Skeletal muscle satellite cell (primary cell): ENCODE data around the gene BRPF1.

Experiments
- H3K27me3 ChIP-seq: 2 replicates; pipeline ENCODE4 v1.7.0; 2013; ENCODE audit warnings: low read length; ENCODE audit not compliant: control insufficient read depth, insufficient read depth
- H3K36me3 ChIP-seq: 2 replicates; pipeline ENCODE4 v1.7.0; 2013; ENCODE audit warnings: mild to moderate bottlenecking, control low read depth, low read length; ENCODE audit not compliant: insufficient read depth
- H3K4me1 ChIP-seq: 2 replicates; pipeline ENCODE4 v1.7.0; 2013; ENCODE audit warnings: low read length; ENCODE audit not compliant: control insufficient read depth, insufficient read depth
- H3K4me2 ChIP-seq: 2 replicates; pipeline ENCODE4 v1.7.0; 2013; ENCODE audit warnings: mild to moderate bottlenecking, low read length
- H3K4me3 ChIP-seq: 2 replicates; pipeline ENCODE4 v1.7.0; 2013; ENCODE audit warnings: low read length
- H3K9ac ChIP-seq: 2 replicates; pipeline ENCODE4 v1.7.0; 2013; ENCODE audit warnings: mild to moderate bottlenecking, low read depth, low read length, moderate library complexity
- H3K9me3 ChIP-seq: replicated peaks from 2 replicates; pipeline ENCODE4 v1.7.0; 2013; ENCODE audit warnings: mild to moderate bottlenecking, control low read depth, low read length

BRPF1 gene

DNA sequence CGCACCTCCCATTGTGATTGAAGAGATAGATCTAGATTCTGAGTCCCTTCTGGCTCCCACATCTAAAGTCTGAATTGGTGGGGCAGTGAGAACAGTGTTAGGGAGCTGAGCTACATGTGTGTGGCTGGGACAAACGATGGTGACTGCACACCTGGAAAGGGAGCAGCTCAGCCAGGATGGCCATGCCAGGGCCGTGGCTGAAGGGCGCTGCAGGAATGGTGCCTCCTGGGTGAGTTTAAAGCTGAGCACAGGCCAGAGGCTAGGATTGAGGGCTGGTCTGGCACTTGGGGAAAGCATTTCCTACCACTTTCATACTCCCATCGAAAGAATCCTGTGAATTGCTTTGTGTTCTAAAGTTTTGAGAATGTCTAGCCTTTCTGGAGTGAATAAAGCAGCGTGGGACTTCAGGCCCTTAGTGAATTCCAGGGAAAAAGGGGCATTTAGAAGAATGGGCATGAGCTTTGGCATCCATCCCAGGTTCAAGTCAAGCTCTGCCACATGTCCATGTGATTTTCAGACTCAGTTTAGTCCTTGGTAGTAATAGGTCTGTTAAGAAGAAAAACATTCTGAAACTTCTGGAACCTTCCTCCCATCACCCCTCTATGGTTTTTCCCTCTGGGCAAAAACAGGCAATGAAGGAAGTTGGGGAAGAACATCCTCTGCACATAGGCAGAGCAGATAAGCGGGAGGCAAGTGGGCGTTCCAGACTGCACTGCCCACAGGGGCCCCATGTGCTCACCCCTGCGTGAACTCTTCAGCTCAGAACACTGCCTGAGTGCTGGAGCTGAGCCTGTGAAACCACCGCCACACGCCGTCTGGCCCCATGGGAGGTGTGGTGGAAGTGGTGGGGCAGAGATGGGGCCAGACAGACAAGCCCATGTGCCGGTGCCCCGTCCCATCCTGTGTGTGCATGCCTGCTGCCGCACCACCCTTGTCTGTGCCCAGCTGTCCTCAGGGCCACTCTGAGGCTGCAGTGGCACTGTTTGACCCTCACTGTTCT, 40.8 kb upstream of the BRPF1 start:
- no peak overlapping the region for H3K4me2 ChIP-seq
- no peaks in the 10 kb centered on the region for H3K9me3 ChIP-seq
- no peak overlapping the region for H3K4me3 ChIP-seq
- H3K27me3 ChIP-seq, result no peaks in the 10 kb centered on the region
- no peaks in the 10 kb centered on the region for H3K4me1 ChIP-seq
- no peak overlapping the region for H3K9ac ChIP-seq
- H3K36me3 ChIP-seq, result peaks cover 83% of the 10 kb centered on the region

DNA sequence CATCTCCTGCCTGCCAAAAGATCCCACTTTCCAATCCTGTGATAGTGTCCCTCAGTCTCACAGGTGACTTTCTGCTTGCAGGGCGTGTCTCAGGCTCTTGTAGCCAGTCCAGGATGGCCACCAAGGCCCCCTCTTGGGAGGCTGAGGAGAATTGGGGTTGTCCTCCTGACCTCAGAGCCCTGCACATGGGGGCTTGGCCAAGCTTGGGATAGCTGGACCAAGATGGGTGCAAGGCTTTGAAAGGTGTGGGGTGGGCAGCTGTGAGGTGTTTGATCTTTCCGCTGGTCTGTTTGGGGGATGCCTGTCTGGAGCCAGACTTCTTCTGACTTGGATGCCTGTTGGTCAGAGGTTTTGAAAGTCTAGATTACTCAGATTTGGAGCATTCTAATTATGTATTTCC, 39.9 kb upstream of the BRPF1 start:
- Histone ChIP-seq H3K27me3 (no peaks in the 10 kb centered on the region), H3K4me1 (no peaks in the 10 kb centered on the region), H3K36me3 (peaks cover 77% of the 10 kb centered on the region), H3K4me3 (no peak overlapping the region), H3K9ac (no peak overlapping the region), H3K4me2 (no peak overlapping the region), H3K9me3 (no peaks in the 10 kb centered on the region)

DNA sequence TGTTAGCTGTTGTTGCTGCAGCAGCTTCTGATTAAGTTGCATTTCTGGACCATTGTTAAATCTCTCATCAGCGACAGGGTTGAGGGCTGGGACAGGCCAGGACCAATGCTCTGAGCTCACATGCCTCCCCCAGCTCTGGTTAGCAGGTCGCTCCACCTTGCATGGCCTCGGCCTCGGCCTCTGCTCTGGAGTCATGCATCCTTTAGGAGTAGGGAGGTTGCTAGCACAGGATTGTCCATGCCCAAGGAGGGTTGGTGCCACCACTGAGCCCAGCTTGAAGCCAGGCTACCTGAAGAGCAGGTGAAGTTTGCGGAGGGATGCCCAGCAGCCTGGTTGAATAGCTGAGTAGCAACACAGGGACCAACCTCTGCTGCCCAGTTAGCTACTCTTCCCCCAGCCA, 39.1 kb upstream of the BRPF1 start:
- peaks cover 80% of the 10 kb centered on the region for H3K36me3 ChIP-seq
- H3K4me3 ChIP-seq, result no peak overlapping the region
- no peak overlapping the region for H3K9ac ChIP-seq
- H3K9me3 ChIP-seq, result no peaks in the 10 kb centered on the region
- H3K27me3 ChIP-seq, result no peaks in the 10 kb centered on the region
- no peak overlapping the region for H3K4me2 ChIP-seq
- no peaks in the 10 kb centered on the region for H3K4me1 ChIP-seq

DNA sequence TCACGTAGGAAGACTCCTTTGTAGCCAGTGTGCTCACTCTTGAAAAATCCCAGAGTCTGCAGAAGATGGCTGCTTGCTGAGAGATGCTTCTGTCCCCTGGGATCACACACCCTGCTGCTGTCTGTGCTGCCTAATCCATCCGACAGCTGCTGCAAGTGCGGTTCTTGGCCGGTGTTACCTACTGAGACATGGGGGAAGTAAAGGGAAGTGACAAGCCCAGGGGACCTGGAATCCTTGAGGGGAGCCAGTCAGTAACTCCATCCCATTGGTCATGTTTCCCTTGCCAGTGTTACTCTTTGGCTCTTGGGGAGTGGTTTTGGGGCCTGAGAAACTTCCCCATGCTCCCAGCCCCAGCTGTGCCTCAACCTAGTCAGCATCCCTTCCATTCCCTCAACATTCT, 36.2 kb upstream of the BRPF1 start:
- H3K4me1 ChIP-seq, result no peaks in the 10 kb centered on the region
- H3K4me2 ChIP-seq, result no peak overlapping the region
- H3K9ac ChIP-seq, result no peak overlapping the region
- no peaks in the 10 kb centered on the region for H3K9me3 ChIP-seq
- H3K27me3 ChIP-seq, result no peaks in the 10 kb centered on the region
- no peak overlapping the region for H3K4me3 ChIP-seq
- peaks cover 61% of the 10 kb centered on the region for H3K36me3 ChIP-seq

DNA sequence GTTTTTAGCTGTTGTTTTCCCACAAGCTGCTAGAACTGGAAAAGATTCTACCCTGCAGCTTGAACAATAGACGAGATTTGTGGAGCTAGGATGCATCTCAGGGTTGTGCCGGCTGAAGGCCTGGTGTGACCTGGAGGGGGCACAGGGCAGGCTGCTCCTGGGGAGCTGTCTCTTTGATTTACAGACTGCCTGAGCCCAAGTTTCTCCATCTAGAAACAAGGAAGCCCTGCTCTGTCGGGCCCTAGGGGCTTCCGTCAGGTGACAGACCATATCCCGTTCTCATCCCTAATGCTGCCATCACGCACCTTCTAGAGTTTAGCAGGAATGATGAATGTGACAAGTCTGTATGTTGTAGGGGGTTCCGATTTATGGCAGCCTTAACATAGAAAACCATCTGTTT, 35.8 kb upstream of the BRPF1 start:
- no peak overlapping the region for H3K4me3 ChIP-seq
- no peaks in the 10 kb centered on the region for H3K9me3 ChIP-seq
- peaks cover 57% of the 10 kb centered on the region for H3K36me3 ChIP-seq
- no peak overlapping the region for H3K9ac ChIP-seq
- H3K4me2 ChIP-seq, result no peak overlapping the region
- no peaks in the 10 kb centered on the region for H3K27me3 ChIP-seq
- no peaks in the 10 kb centered on the region for H3K4me1 ChIP-seq

DNA sequence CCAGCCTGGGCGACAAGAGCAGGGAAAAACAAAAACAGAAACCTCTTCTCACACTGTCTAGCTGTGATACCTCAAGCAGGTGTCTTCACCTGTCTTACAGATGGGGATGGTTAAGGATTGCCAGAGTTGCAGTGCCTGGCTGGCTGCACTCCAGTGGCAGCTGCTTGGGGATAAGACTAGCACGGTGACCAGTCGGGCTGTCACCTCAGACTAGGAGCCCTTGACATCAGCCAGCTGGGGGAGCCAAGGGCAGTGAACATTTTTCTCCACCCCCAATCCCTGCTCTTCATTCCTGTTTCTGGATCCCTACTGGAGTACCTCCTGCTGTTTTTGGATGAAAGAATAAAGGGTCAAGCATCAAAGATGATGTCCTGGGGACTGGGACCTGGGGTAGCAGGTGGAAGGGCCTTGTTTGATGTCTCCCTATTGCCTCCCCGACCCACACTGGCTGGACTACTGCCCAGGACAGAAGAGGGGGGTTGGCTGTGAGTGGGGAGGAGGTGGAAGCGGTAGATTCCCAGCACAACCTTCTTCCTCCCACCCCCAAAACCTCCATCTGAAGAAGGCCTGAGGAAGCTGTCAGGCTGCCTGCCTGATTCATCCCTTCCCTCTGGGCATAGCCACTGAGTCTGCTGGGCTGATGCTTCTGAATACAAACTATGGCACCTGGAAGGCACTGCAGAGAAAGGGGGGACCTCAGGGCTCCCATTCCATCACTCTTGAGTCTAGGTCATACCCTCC, 34.9 kb upstream of the BRPF1 start:
- Histone ChIP-seq H3K4me3 (no peak overlapping the region), H3K4me1 (no peaks in the 10 kb centered on the region), H3K9me3 (no peaks in the 10 kb centered on the region), H3K9ac (no peak overlapping the region), H3K4me2 (no peak overlapping the region), H3K36me3 (peaks cover 48% of the 10 kb centered on the region), H3K27me3 (no peaks in the 10 kb centered on the region)

DNA sequence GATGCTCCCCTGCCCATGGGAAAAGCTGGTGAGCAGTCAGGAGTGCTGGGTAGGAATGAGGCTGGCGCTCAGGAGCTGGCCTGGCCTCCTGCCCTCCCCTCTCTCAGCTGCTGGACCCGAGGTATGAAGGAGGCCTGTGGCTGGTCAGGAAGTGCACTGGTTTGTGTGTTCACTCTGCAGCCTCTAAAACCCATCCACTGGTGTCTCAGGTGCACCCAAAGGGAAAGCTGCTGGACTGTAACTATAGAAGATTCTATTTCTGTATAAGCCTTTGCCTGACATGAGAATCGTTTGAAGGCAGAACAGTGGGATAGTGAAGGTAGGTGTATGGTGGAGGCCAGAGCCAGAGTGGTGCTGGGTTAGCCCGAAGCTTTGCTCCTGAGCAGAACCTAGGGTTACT, 33.6 kb upstream of the BRPF1 start:
- no peak overlapping the region for H3K4me3 ChIP-seq
- no peak overlapping the region for H3K9ac ChIP-seq
- H3K36me3 ChIP-seq, result peaks cover 37% of the 10 kb centered on the region
- no peaks in the 10 kb centered on the region for H3K4me1 ChIP-seq
- H3K9me3 ChIP-seq, result no peaks in the 10 kb centered on the region
- no peak overlapping the region for H3K4me2 ChIP-seq
- H3K27me3 ChIP-seq, result no peaks in the 10 kb centered on the region

DNA sequence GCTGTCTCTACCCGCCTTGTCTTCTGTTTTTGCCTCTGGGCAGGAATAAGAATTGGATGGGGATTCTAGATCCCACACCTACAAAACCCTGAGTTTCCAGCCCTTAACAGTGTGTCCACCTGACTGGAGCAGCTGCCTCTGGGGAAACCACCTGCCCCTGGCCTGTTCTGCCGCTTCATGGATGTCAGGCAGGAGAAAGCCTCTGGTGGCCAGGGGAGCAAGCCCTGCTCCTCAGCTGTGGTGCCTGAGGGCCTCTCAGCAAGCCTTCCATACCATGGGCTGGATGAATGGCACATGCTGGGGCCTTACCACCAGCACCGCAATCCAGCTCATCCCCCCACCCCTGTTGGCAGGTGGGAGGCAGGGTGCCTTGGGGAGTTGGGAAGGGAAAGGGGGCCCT, 33.2 kb upstream of the BRPF1 start:
- H3K36me3 ChIP-seq, result peaks cover 33% of the 10 kb centered on the region
- no peak overlapping the region for H3K9ac ChIP-seq
- no peak overlapping the region for H3K4me3 ChIP-seq
- no peak overlapping the region for H3K4me2 ChIP-seq
- no peaks in the 10 kb centered on the region for H3K4me1 ChIP-seq
- no peaks in the 10 kb centered on the region for H3K27me3 ChIP-seq
- no peaks in the 10 kb centered on the region for H3K9me3 ChIP-seq

DNA sequence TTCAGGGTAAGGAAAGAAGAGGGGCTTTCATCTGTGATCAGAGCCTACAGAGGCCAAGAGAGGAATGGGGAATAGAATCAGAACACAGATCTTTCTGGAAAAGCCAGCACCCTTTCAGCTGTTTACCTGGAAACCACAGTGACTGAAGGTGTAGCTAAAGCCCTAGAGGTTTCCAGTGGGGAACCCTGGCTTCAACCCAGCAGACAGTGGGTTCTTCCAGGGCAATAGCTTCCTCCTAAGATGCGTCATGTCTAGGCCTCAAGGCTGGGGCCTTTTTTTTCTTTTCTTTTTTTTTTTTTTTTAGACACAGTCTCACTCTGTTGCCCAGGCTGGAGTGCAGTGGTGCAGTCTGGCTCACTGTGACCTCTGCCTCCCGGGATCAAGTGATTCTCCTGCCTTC, 31.0 kb upstream of the BRPF1 start:
- Histone ChIP-seq H3K4me3 (no peak overlapping the region), H3K9me3 (no peaks in the 10 kb centered on the region), H3K4me1 (peaks cover 11% of the 10 kb centered on the region), H3K36me3 (peaks cover 20% of the 10 kb centered on the region), H3K9ac (no peak overlapping the region), H3K27me3 (peaks cover 10% of the 10 kb centered on the region), H3K4me2 (no peak overlapping the region)

DNA sequence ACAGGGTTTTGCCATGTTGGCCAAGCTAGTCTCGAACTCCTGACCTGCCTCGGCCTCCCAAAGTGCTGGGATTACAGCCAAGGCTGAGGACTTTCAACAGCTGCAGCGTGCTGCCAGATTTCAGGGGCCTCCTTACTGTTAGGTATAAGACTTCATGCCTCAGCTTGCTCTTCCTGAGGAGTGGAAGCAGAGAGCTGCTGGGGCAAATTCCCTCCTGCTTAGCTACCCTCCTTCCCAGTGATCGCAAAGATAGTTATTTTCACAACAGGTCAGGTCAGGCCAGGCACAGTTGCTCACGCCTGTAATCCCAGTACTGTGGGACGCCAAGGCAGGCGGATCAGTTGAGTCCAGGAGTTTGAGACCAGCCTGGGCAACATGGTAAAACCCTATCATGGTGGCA, 30.5 kb upstream of the BRPF1 start:
- Histone ChIP-seq H3K4me3 (no peak overlapping the region), H3K36me3 (peaks cover 18% of the 10 kb centered on the region), H3K27me3 (peaks cover 15% of the 10 kb centered on the region), H3K9me3 (no peaks in the 10 kb centered on the region), H3K4me1 (peaks cover 11% of the 10 kb centered on the region), H3K4me2 (no peak overlapping the region), H3K9ac (no peak overlapping the region)

DNA sequence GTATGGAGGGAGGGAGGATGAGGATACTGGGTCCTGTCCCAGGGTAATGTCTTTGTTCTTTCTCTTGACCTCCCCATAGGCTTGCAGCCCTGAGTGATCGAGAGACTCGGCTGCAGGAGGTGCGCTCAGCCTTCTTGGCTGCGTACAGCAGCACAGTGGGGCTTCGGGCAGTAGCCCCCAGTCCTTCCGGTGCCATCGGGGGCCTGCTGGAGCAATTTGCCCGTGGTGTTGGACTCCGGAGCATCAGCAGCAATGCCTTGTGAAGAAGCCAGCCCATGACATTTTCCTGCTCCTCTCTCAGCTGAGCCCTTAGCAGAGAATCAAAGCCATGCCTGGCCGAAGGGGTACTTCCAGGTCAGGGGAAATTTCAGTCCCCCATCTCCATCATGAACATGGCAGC, 29.8 kb upstream of the BRPF1 start:
- Histone ChIP-seq H3K27me3 (peaks cover 22% of the 10 kb centered on the region), H3K9ac (no peak overlapping the region), H3K4me2 (no peak overlapping the region), H3K9me3 (no peaks in the 10 kb centered on the region), H3K36me3 (peaks cover 15% of the 10 kb centered on the region), H3K4me1 (peaks cover 11% of the 10 kb centered on the region), H3K4me3 (no peak overlapping the region)
